Smooth muscle cell (in vitro differentiated cells): ENCODE data around the gene C2. TPM values are rescaled to one million over a fixed set of nuclear protein-coding genes. Genes with fewer than 3 reads are reported as not detected.

Source experiments
- DNase-seq: peaks from one replicate; lab custom pipeline; 2025; ENCODE audit not compliant: unreplicated experiment; lab: John Stamatoyannopoulos, UW
- H2AFZ ChIP-seq: fragments of 200-600 bp; sonication (generic); 2 replicates; pipeline ENCODE4 v1.6.0; 2016; ENCODE audit warnings: antibody characterized with exemption, low read depth, mild to moderate bottlenecking
- H3F3A ChIP-seq: fragments of 200-600 bp; sonication (generic); 2 replicates; pipeline ENCODE4 v1.6.0; 2017; ENCODE audit warnings: antibody characterized with exemption, low read depth
- H3K27ac ChIP-seq: fragments of 200-600 bp; sonication (generic); 2 replicates; pipeline ENCODE4 v1.5.1; 2016; ENCODE audit warnings: low read depth, mild to moderate bottlenecking
- H3K27me3 ChIP-seq: fragments of 200-600 bp; sonication (generic); 2 replicates; pipeline ENCODE4 v1.6.1; 2016; ENCODE audit warnings: low read depth, mild to moderate bottlenecking
- H3K36me3 ChIP-seq: fragments of 200-600 bp; sonication (generic); 2 replicates; pipeline ENCODE4 v1.5.1; 2016; ENCODE audit warnings: low read depth
- H3K4me1 ChIP-seq: fragments of 200-600 bp; sonication (generic); 2 replicates; pipeline ENCODE4 v1.5.1; 2016; ENCODE audit warnings: low read depth
- H3K4me2 ChIP-seq: fragments of 200-600 bp; sonication (generic); 2 replicates; pipeline ENCODE4 v1.6.0; 2016; ENCODE audit warnings: mild to moderate bottlenecking
- H3K4me3 ChIP-seq: fragments of 200-600 bp; sonication (generic); 2 replicates; pipeline ENCODE4 v1.5.1; 2016; ENCODE audit warnings: mild to moderate bottlenecking
- H3K79me2 ChIP-seq: fragments of 200-600 bp; sonication (generic); 2 replicates; pipeline ENCODE4 v1.6.0; 2016; ENCODE audit warnings: low read depth, mild to moderate bottlenecking
- H3K9ac ChIP-seq: fragments of 200-600 bp; sonication (generic); 2 replicates; pipeline ENCODE4 v1.6.0; 2016; ENCODE audit warnings: low read depth
- H3K9me3 ChIP-seq: fragments of 200-600 bp; sonication (generic); replicated peaks from 2 replicates; pipeline ENCODE4 v1.5.1; 2016; ENCODE audit warnings: low read depth
- H4K20me1 ChIP-seq: fragments of 200-600 bp; sonication (generic); 2 replicates; pipeline ENCODE4 v1.6.0; 2016; ENCODE audit warnings: low read depth
- CTCF ChIP-seq: fragments of 200-600 bp; sonication (generic); IDR thresholded peaks from 2 replicates; pipeline ENCODE4 v1.5.1; 2017; ENCODE audit warnings: borderline replicate concordance, mild to moderate bottlenecking, antibody characterized with exemption; ENCODE audit not compliant: insufficient read depth, poor library complexity, severe bottlenecking
- WGBS: methylation state at CpG from one replicate; pipeline ENCODE4 v1.1.7; 2016; ENCODE audit warnings: low lambda C conversion rate; 5-methylcytosine and 5-hydroxymethylcytosine counted together
- polyA plus RNA-seq: library from polyadenylated mRNA; unstranded; fragments of >200 nt; fragmentation: Nextera tagmentation; extraction: Ambion mirVana; gene quantifications from 2 replicates; pipeline ENCODE4 v1.2.1, GENCODE V29; 2016
- total RNA-seq: library from RNA; depleted of rRNA; stranded (reverse); fragments of >200 nt; gene quantifications from 2 replicates; pipeline ENCODE4 v1.2.3, GENCODE V29; 2014

The C2 gene
- total and polyA plus RNA-seq, 2 experiments from 2014 or later = 0.37 TPM; not detected in 1

GRCh38 chr6:31958741-31959739, 31.5 kb downstream of the C2 start, which contains the start of the genes NELFE and SKIC2:
Gene NELFE (minus strand): TSS chr6:31958971. CDS start chr6:31958446, 525 bp downstream.
Gene SKIC2 (plus strand): TSS chr6:31959175. CDS start chr6:31959193, 18 bp downstream.
- peak within 1 kb of the TSS; percentile 86 for H2AFZ ChIP-seq
- TF ChIP-seq CTCF = no peak
- H3K4me1 ChIP-seq = peaks cover 8% of the 10 kb centered on the region
- peak; percentile 85 for DNase-seq
- H4K20me1 ChIP-seq = no peaks in the 10 kb centered on the region
- H3K27ac ChIP-seq = peak within 1 kb of the TSS; percentile 86
- H3K36me3 ChIP-seq = peaks cover 4% of the 10 kb centered on the region
- no peaks in the 10 kb centered on the region for H3F3A ChIP-seq
- peak within 1 kb of the TSS; percentile 91 for H3K4me2 ChIP-seq
- H3K27me3 ChIP-seq = no peaks in the 10 kb centered on the region
- no peaks in the 10 kb centered on the region for H3K9me3 ChIP-seq
- H3K4me3 ChIP-seq = peak within 1 kb of the TSS; percentile 92
- H3K79me2 ChIP-seq = peaks cover 32% of the 10 kb centered on the region
- H3K9ac ChIP-seq = peak within 1 kb of the TSS; percentile 97
- WGBS = 1% methylated on average over 59 of the region's 59 CpGs

- Histone ChIP-seq H3K4me3 (no peak overlapping the region), H3K4me1 (peaks cover 8% of the 10 kb centered on the region), H3K4me2 (no peak overlapping the region), H3K79me2 (peaks cover 32% of the 10 kb centered on the region), H3K27ac (no peak overlapping the region), H3K36me3 (peaks cover 9% of the 10 kb centered on the region), H3K9ac (no peak overlapping the region), H3F3A (no peaks in the 10 kb centered on the region), H2AFZ (no peak overlapping the region), H4K20me1 (no peaks in the 10 kb centered on the region), H3K9me3 (no peaks in the 10 kb centered on the region), H3K27me3 (no peaks in the 10 kb centered on the region)
- 97% methylated on average over 12 of the region's 12 CpGs for WGBS
- TF ChIP-seq CTCF = no peak
- no peak for DNase-seq
Measured at GRCh38 chr6:31961616-31962015, 34.1 kb downstream of the C2 start.

DNA sequence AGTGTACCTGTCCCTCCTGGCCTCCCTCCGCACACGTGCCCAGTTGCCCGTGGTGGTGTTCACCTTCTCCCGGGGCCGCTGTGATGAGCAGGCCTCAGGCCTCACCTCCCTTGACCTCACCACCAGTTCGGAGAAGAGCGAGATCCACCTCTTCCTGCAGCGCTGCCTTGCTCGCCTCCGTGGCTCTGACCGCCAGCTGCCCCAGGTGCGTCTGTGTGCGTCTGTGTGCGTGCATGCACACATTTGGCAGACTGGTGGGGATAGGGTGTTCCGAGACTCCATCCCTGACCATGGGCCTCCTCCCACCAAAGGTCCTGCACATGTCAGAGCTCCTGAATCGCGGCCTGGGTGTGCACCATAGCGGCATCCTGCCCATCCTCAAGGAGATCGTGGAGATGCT, 36.4 kb downstream of the C2 start:
- Histone ChIP-seq H4K20me1 (no peaks in the 10 kb centered on the region), H3F3A (no peaks in the 10 kb centered on the region), H3K79me2 (peaks cover 16% of the 10 kb centered on the region), H3K4me1 (peaks cover 8% of the 10 kb centered on the region), H3K27me3 (no peaks in the 10 kb centered on the region), H2AFZ (no peak overlapping the region), H3K9me3 (no peaks in the 10 kb centered on the region), H3K4me2 (no peak overlapping the region), H3K36me3 (peaks cover 9% of the 10 kb centered on the region), H3K27ac (no peak overlapping the region), H3K4me3 (no peak overlapping the region), H3K9ac (no peak overlapping the region)
- TF ChIP-seq CTCF = no peak
- no peak for DNase-seq
- 99% methylated on average over 19 of the region's 19 CpGs for WGBS
